HCT116 (cell line): ENCODE data around the gene FBXL17. TPM values are rescaled to one million over a fixed set of nuclear protein-coding genes. Genes with fewer than 3 reads are reported as not detected.

Source experiments
- ATAC-seq: fragments of 200-7000 bp; cut with Tn5 transposase; 2 replicates; pipeline ENCODE4 v1.9.1; 2020; ENCODE audit warnings: mild to moderate bottlenecking, moderate library complexity
- BruUV-seq: library from RNA; stranded (reverse); fragments of 400-500 nt; replicated peaks from 2 replicates; lab custom pipeline; 2021; lab: Mats Ljungman, UMichigan
- CTCF ChIA-PET: fragments of 300-600 bp; sonication (Branson Sonifier 250); formaldehyde crosslinking; loops from one replicate; lab custom pipeline; 2021; ENCODE audit warnings: antibody characterized with exemption; lab: Charles Lee
- POLR2A ChIA-PET: fragments of 300-600, 350-600 bp; sonication (Branson Sonifier 250); formaldehyde crosslinking; loops from one replicate; lab custom pipeline; 2021; ENCODE audit warnings: antibody characterized with exemption; lab: Charles Lee
- RAD21 ChIA-PET, 2 experiments: fragments of 300-600 bp; sonication (Branson Sonifier 250); formaldehyde crosslinking; loops; one replicate each; lab custom pipeline; 2023; ENCODE audit warnings: low total read pairs in 2 of 2; ENCODE audit not compliant: uncharacterized antibody in 2 of 2, unreplicated experiment in 2 of 2, low non-redundant PET in 1 of 2; lab: Charles Lee
- DNase-seq: peaks from one replicate; pipeline ENCODE4 v3.0.0-alpha.2; 2010; ENCODE audit warnings: low read depth, low spot score
- H2AFZ ChIP-seq: fragments of 200-600 bp; shearing (Covaris generic), sonication (generic); 2 replicates; pipeline ENCODE4 v1.6.1; 2017; ENCODE audit warnings: low read depth, mixed run types, mixed read lengths, antibody characterized with exemption, low read length; ENCODE audit not compliant: poor library complexity, severe bottlenecking
- H3K27ac ChIP-seq: 2 replicates; pipeline ENCODE4 v1.5.1; 2012; ENCODE audit warnings: low read depth, low read length
- H3K27me3 ChIP-seq: fragments of 200-600 bp; sonication (generic); 2 replicates; pipeline ENCODE4 v1.6.1; 2016; ENCODE audit warnings: mixed run types, low read length, mixed read lengths; ENCODE audit not compliant: insufficient read depth
- H3K36me3 ChIP-seq, 2 experiments: fragments of 200-500 bp in 1 of 2; fragments of 200-600 bp in 1 of 2; sonication (Bioruptor generic) in 1 of 2; sonication (generic) in 1 of 2; 2 replicates each; pipeline versions ENCODE4 v1.5.1 to v1.6.1; 2014 to 2016; ENCODE audit warnings: low read length in 2 of 2, inconsistent platforms in 1 of 2, mixed read lengths in 1 of 2, mixed run types in 1 of 2; ENCODE audit not compliant: insufficient read depth in 2 of 2, control insufficient read depth in 1 of 2
- H3K4me1 ChIP-seq, 2 experiments: fragments of 200-600 bp in 1 of 2; sonication (generic) in 1 of 2; 2 replicates each; pipeline versions ENCODE4 v1.5.1 to v1.6.1; 2012 to 2017; ENCODE audit warnings: low read length in 2 of 2, inconsistent platforms in 1 of 2, mild to moderate bottlenecking in 1 of 2, mixed read lengths in 1 of 2, mixed run types in 1 of 2, moderate library complexity in 1 of 2; ENCODE audit not compliant: insufficient read depth in 2 of 2, control insufficient read depth in 1 of 2
- H3K4me2 ChIP-seq: fragments of 200-600 bp; sonication (generic); 2 replicates; pipeline ENCODE4 v1.6.1; 2017; ENCODE audit warnings: mixed run types, low read length, mixed read lengths
- H3K4me3 ChIP-seq, 2 experiments: fragments of 200-600 bp in 1 of 2; sonication (generic) in 1 of 2; replicated peaks in 1 of 2; 2 replicates each; pipeline ENCODE4 v1.5.1; 2011 to 2016; ENCODE audit warnings: low read length in 2 of 2, control low read depth in 1 of 2, low read depth in 1 of 2, mild to moderate bottlenecking in 1 of 2, mixed read lengths in 1 of 2, mixed run types in 1 of 2
- H3K79me2 ChIP-seq: fragments of 200-600 bp; sonication (generic); 2 replicates; pipeline ENCODE4 v1.6.1; 2017; ENCODE audit warnings: mild to moderate bottlenecking, mixed run types, low read length, moderate library complexity, mixed read lengths; ENCODE audit not compliant: insufficient read depth
- H3K9ac ChIP-seq: fragments of 200-600 bp; sonication (generic); 2 replicates; pipeline ENCODE4 v1.6.1; 2016; ENCODE audit warnings: low read length, mixed read lengths
- H3K9me2 ChIP-seq: fragments of 200-600 bp; sonication (generic), shearing (Covaris generic); 2 replicates; pipeline ENCODE4 v1.6.1; 2017; ENCODE audit warnings: mixed run types, mild to moderate bottlenecking, moderate library complexity; ENCODE audit not compliant: insufficient read depth
- H3K9me3 ChIP-seq, 2 experiments: fragments of 200-500 bp in 1 of 2; fragments of 200-600 bp in 1 of 2; sonication (Bioruptor generic) in 1 of 2; sonication (generic) in 1 of 2; 2 replicates each; pipeline ENCODE4 v1.6.1; 2014 to 2017; ENCODE audit warnings: low read length in 2 of 2, mixed read lengths in 2 of 2, inconsistent platforms in 1 of 2, low read depth in 1 of 2, mild to moderate bottlenecking in 1 of 2, mixed run types in 1 of 2, moderate library complexity in 1 of 2; ENCODE audit not compliant: control insufficient read depth in 1 of 2, insufficient read depth in 1 of 2
- H4K20me1 ChIP-seq: fragments of 200-600 bp; sonication (generic), shearing (Covaris generic); 2 replicates; pipeline ENCODE4 v1.6.1; 2017; ENCODE audit warnings: mixed run types, mild to moderate bottlenecking, moderate library complexity; ENCODE audit not compliant: insufficient read depth
- FOSL1 ChIP-seq: IDR thresholded peaks from 2 replicates; pipeline ENCODE4 v1.6.1; 2012; ENCODE audit warnings: low read depth
- JUND ChIP-seq: IDR thresholded peaks from 2 replicates; pipeline ENCODE4 v1.6.1; 2012
- POLR2A ChIP-seq: IDR thresholded peaks from 2 replicates; pipeline ENCODE4 v1.7.0; 2011; ENCODE audit warnings: borderline replicate concordance; ENCODE audit not compliant: insufficient read depth, insufficient read length; ENCODE audit errors: extremely low read depth
- RAD21 ChIP-seq: IDR thresholded peaks from 2 replicates; pipeline ENCODE4 v1.6.1; 2012; ENCODE audit warnings: low read depth, mild to moderate bottlenecking
- SIN3A ChIP-seq: IDR thresholded peaks from 2 replicates; pipeline ENCODE4 v1.6.1; 2012; ENCODE audit warnings: low read depth
- SP1 ChIP-seq: IDR thresholded peaks from 2 replicates; pipeline ENCODE4 v1.6.1; 2012; ENCODE audit warnings: low read depth
- SRF ChIP-seq: IDR thresholded peaks from 2 replicates; pipeline ENCODE4 v1.6.1; 2012; ENCODE audit warnings: low read depth
- TCF7L2 ChIP-seq: IDR thresholded peaks from 2 replicates; pipeline ENCODE4 v1.7.0; 2011; ENCODE audit warnings: borderline replicate concordance, inconsistent platforms; ENCODE audit not compliant: insufficient read depth, insufficient read length; ENCODE audit errors: extremely low read depth
- YY1 ChIP-seq: IDR thresholded peaks from 2 replicates; pipeline ENCODE4 v1.6.1; 2011; ENCODE audit warnings: low read length, low read depth, moderate library complexity, mild to moderate bottlenecking; ENCODE audit not compliant: insufficient replicate concordance; ENCODE audit errors: extremely low read depth
- ZFX ChIP-seq: fragments of 450-650 bp; IDR thresholded peaks from 2 replicates; pipeline ENCODE4 v1.6.1; 2017
- ZNF274 ChIP-seq: fragments of 200-500 bp; sonication (Bioruptor generic); IDR thresholded peaks from 2 replicates; pipeline ENCODE4 v1.6.1; 2014; ENCODE audit warnings: mild to moderate bottlenecking, low read depth, low read length, inconsistent platforms
- intact Hi-C: fragments of 100-400 bp; cut with micrococcal nuclease; formaldehyde crosslinking; loops from 2 replicates; pipeline ENCODE4 v1.10.0; 2022
- total RNA-seq: library from RNA; stranded (reverse); gene quantifications from one replicate; pipeline ENCODE4 v1.2.1, GENCODE V29; 2021; ENCODE audit not compliant: unreplicated experiment
- TF ChIP-seq, protein P1 (sequence below): IDR thresholded peaks from 2 replicates; pipeline ENCODE4 v1.6.1; 2012; ENCODE audit warnings: low read depth
- TF ChIP-seq, protein P2 (sequence below): IDR thresholded peaks from 2 replicates; pipeline ENCODE4 v1.6.1; 2011; ENCODE audit warnings: mild to moderate bottlenecking, low read length, moderate library complexity; ENCODE audit not compliant: insufficient replicate concordance; ENCODE audit errors: extremely low read depth
- TF ChIP-seq, protein P3 (sequence below): IDR thresholded peaks from 2 replicates; pipeline ENCODE4 v1.6.1; 2012

The FBXL17 gene
- total RNA-seq, 1 experiment from 2014 or later, result 9.4 TPM

DNA sequence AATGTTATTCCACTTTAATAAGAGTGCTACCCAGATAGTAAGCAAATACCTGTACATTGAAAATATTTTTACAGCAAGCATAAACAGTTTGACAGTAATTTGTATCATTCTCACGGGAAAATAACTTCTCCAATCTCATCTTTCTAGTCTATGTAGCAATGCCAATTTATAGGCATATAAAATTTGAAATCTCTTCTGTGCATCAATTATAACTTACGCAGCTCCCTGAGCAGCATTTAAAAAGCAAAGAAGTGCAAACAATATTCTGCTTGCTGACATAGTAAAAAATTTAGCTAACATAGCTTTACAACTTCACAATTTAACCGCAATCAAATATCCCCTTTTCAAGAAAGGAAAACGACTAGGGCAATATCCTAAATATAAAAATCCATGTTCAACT is 257.3 kb downstream of the FBXL17 start (continued):
- TF ChIP-seq, protein P1, sequence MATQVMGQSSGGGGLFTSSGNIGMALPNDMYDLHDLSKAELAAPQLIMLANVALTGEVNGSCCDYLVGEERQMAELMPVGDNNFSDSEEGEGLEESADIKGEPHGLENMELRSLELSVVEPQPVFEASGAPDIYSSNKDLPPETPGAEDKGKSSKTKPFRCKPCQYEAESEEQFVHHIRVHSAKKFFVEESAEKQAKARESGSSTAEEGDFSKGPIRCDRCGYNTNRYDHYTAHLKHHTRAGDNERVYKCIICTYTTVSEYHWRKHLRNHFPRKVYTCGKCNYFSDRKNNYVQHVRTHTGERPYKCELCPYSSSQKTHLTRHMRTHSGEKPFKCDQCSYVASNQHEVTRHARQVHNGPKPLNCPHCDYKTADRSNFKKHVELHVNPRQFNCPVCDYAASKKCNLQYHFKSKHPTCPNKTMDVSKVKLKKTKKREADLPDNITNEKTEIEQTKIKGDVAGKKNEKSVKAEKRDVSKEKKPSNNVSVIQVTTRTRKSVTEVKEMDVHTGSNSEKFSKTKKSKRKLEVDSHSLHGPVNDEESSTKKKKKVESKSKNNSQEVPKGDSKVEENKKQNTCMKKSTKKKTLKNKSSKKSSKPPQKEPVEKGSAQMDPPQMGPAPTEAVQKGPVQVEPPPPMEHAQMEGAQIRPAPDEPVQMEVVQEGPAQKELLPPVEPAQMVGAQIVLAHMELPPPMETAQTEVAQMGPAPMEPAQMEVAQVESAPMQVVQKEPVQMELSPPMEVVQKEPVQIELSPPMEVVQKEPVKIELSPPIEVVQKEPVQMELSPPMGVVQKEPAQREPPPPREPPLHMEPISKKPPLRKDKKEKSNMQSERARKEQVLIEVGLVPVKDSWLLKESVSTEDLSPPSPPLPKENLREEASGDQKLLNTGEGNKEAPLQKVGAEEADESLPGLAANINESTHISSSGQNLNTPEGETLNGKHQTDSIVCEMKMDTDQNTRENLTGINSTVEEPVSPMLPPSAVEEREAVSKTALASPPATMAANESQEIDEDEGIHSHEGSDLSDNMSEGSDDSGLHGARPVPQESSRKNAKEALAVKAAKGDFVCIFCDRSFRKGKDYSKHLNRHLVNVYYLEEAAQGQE, result no peak
- no peak for TF ChIP-seq SP1
- TF ChIP-seq FOSL1, result no peak
- TF ChIP-seq POLR2A, result no peak

DNA sequence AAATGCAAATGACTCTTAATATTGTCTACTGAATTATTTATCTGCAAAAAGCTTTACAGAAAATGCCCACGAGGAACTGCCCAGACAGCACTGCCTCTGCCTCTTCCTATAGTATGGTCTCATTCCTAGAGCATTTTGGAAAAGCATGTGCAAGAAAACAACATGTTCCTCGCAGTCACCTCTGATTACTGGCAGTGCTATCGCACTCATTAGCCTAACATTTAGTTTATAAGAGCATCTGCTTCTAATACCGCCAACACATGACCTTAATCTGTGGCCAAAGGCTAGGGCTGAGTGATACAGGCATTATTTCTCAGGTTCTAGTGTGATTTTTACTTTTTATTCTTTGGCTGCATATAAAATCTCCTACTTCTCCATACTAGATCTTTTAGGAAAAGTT is 259.2 kb downstream of the FBXL17 start:
- TF ChIP-seq ZFX, result no peak
- no peak for TF ChIP-seq YY1
- TF ChIP-seq SRF, result no peak
- no peak for TF ChIP-seq SIN3A
- TF ChIP-seq JUND, result no peak
- TF ChIP-seq ZNF274, result no peak
- no peak for TF ChIP-seq TCF7L2
- TF ChIP-seq, protein P2, sequence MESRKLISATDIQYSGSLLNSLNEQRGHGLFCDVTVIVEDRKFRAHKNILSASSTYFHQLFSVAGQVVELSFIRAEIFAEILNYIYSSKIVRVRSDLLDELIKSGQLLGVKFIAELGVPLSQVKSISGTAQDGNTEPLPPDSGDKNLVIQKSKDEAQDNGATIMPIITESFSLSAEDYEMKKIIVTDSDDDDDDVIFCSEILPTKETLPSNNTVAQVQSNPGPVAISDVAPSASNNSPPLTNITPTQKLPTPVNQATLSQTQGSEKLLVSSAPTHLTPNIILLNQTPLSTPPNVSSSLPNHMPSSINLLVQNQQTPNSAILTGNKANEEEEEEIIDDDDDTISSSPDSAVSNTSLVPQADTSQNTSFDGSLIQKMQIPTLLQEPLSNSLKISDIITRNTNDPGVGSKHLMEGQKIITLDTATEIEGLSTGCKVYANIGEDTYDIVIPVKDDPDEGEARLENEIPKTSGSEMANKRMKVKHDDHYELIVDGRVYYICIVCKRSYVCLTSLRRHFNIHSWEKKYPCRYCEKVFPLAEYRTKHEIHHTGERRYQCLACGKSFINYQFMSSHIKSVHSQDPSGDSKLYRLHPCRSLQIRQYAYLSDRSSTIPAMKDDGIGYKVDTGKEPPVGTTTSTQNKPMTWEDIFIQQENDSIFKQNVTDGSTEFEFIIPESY, result no peak
- TF ChIP-seq, protein P3, sequence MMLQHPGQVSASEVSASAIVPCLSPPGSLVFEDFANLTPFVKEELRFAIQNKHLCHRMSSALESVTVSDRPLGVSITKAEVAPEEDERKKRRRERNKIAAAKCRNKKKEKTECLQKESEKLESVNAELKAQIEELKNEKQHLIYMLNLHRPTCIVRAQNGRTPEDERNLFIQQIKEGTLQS, result no peak
- no peak for TF ChIP-seq RAD21
- TF ChIP-seq SP1, result no peak
- no peaks in the 10 kb centered on the region for H3K79me2 ChIP-seq
- no peaks in the 10 kb centered on the region for H4K20me1 ChIP-seq
- no peaks in the 10 kb centered on the region for H3K27me3 ChIP-seq
- BruUV-seq, result no TSS peak
- no peak overlapping the region for H3K27ac ChIP-seq
- CTCF ChIA-PET, result no interaction called here
- H3K4me2 ChIP-seq, result no peak overlapping the region
- H3K9ac ChIP-seq, result no peak overlapping the region
- RAD21 ChIA-PET, result no interaction called here
- ATAC-seq (no peak), DNase-seq (no peak)
- intact Hi-C loops, result no loop called here
- H3K9me3 ChIP-seq, result no peaks in the 10 kb centered on the region
- H3K9me2 ChIP-seq, result no peaks in the 10 kb centered on the region
- H3K36me3 ChIP-seq, result no peaks in the 10 kb centered on the region
- H2AFZ ChIP-seq, result no peak overlapping the region
- POLR2A ChIA-PET, result no interaction called here
- no peaks in the 10 kb centered on the region for H3K4me1 ChIP-seq
- no peak overlapping the region for H3K4me3 ChIP-seq
